Prostate gland (tissue), 2 donors: Measurements from ENCODE around the gene GOLPH3L.

Experiments
- CTCF ChIP-seq, 4 experiments: fragments of 200-600 bp in 2 of 4; fragments of 450-650 bp in 2 of 4; sonication (generic) in 2 of 4; IDR thresholded peaks; 1 replicate in 3 of 4; 2 replicates in 1 of 4; pipeline ENCODE4 v1.5.1; 2016 to 2019; ENCODE audit warnings: antibody characterized with exemption in 4 of 4, mild to moderate bottlenecking in 2 of 4, moderate library complexity in 2 of 4
- POLR2A ChIP-seq: fragments of 450-650 bp; IDR thresholded peaks from one replicate; pipeline ENCODE4 v1.6.1; 2016; ENCODE audit warnings: antibody characterized with exemption, mild to moderate bottlenecking

- TF ChIP-seq POLR2A (no peak), CTCF (IDR thresholded peaks at IDR 0.05) (no peak)
Measured at GRCh38 chr1:150695561-150695960, 1.4 kb downstream of the GOLPH3L start.
